Measurements from ENCODE around the gene SLC35A1. TPM values are rescaled to one million over a fixed set of nuclear protein-coding genes. Genes with fewer than 3 reads are reported as not detected.

The SLC35A1 gene
- total RNA-seq (10 to 100 TPM; 34.7 to 47.9 TPM), polyA plus RNA-seq (ENCODE audit: insufficient read length in 2 of 2) (10 to 100 TPM; 45.1 to 49.5 TPM)
- long read RNA-seq, donor 1, transcript SLC35A1-201 (8 exons, 1,851 nt) = major isoform, 15 of 74 reads
- long read RNA-seq, donor 1, partial matches to known transcripts = 51 of 74 reads
- long read RNA-seq, donor 1, other reads (novel, unspliced or antisense) = 8 of 74 reads
- long read RNA-seq, donor 2 = 0 reads
- long read RNA-seq, donor 3, transcript SLC35A1-201 (8 exons, 1,851 nt) = major isoform, 7 of 7 reads
- long read RNA-seq, donor 3, partial matches to known transcripts = 0 of 7 reads
- long read RNA-seq, donor 3, other reads (novel, unspliced or antisense) = 0 of 7 reads
- long read RNA-seq, donor 4, transcript SLC35A1-201 (8 exons, 1,851 nt) = major isoform, 9 of 15 reads
- long read RNA-seq, donor 4, partial matches to known transcripts = 6 of 15 reads
- long read RNA-seq, donor 4, other reads (novel, unspliced or antisense) = 0 of 15 reads

- Histone ChIP-seq H3K36me3 (ENCODE audit: control insufficient read depth, insufficient read depth, low read length) (no peaks in the 10 kb centered on the region), H3K4me3 (ENCODE audit: low read depth, low read length) (peak within 1 kb of the TSS; percentile 92), H3K27me3 (ENCODE audit: control insufficient read depth, insufficient read depth, low read length) (no peaks in the 10 kb centered on the region), H3K27ac (ENCODE audit: low read depth, low read length) (peak within 1 kb of the TSS; percentile 90), H3K4me1 (ENCODE audit: control insufficient read depth, insufficient read depth, low read length) (peaks cover 9% of the 10 kb centered on the region), H3K9me3 (ENCODE audit: control insufficient read depth, insufficient read depth, low read length) (no peaks in the 10 kb centered on the region)
- under 1% methylated on average over 70 of the region's 70 CpGs for WGBS (ENCODE audit: insufficient coverage)
- DNase-seq (ENCODE audit: low read depth in 4 of 6, low spot score in 6 of 6) = peak; percentile 70 to 96 (median 85)
These were observed at the start of gene SLC35A1 for GRCh38 chr6:87472525-87473418. SLC35A1 (plus strand) TSS chr6:87472974; CDS start chr6:87473004, 30 bp downstream.

GRCh38 chr6:87426789-87427188, 46.0 kb upstream of the SLC35A1 start:
- H3K27me3 ChIP-seq (ENCODE audit: control insufficient read depth, insufficient read depth, low read length) = no peaks in the 10 kb centered on the region
- H3K4me1 ChIP-seq (ENCODE audit: control insufficient read depth, insufficient read depth, low read length) = no peaks in the 10 kb centered on the region
- no CpG with 5 or more reads among the region's 4 CpGs for WGBS (ENCODE audit: insufficient coverage)

GRCh38 chr6:87430499-87430898, 42.3 kb upstream of the SLC35A1 start:
- H3K36me3 ChIP-seq (ENCODE audit: control insufficient read depth, insufficient read depth, low read length) = no peaks in the 10 kb centered on the region
- H3K27me3 ChIP-seq (ENCODE audit: control insufficient read depth, insufficient read depth, low read length) = no peaks in the 10 kb centered on the region
- no peaks in the 10 kb centered on the region for H3K4me1 ChIP-seq (ENCODE audit: control insufficient read depth, insufficient read depth, low read length)
- no peak overlapping the region for H3K4me3 ChIP-seq (ENCODE audit: low read depth, low read length)
- no peaks in the 10 kb centered on the region for H3K9me3 ChIP-seq (ENCODE audit: control insufficient read depth, insufficient read depth, low read length)
- DNase-seq (ENCODE audit: low read depth in 4 of 6, low spot score in 6 of 6) = no peak
- WGBS (ENCODE audit: insufficient coverage) = 38% methylated on average over 1 of the region's 3 CpGs
- no peak overlapping the region for H3K27ac ChIP-seq (ENCODE audit: low read depth, low read length)

More at GRCh38 chr6:87426789-87427188, 46.0 kb upstream of the SLC35A1 start:
- DNase-seq (ENCODE audit: low read depth in 4 of 6, low spot score in 6 of 6) = no peak
- Histone ChIP-seq H3K9me3 (ENCODE audit: control insufficient read depth, insufficient read depth, low read length) (no peaks in the 10 kb centered on the region), H3K36me3 (ENCODE audit: control insufficient read depth, insufficient read depth, low read length) (no peaks in the 10 kb centered on the region), H3K27ac (ENCODE audit: low read depth, low read length) (no peak overlapping the region), H3K4me3 (ENCODE audit: low read depth, low read length) (no peak overlapping the region)

- 93% methylated on average over 5 of the region's 5 CpGs for WGBS (ENCODE audit: insufficient coverage)
- H3K27me3 ChIP-seq (ENCODE audit: control insufficient read depth, insufficient read depth, low read length) = no peaks in the 10 kb centered on the region
- no peaks in the 10 kb centered on the region for H3K9me3 ChIP-seq (ENCODE audit: control insufficient read depth, insufficient read depth, low read length)
- no peak for DNase-seq (ENCODE audit: low read depth in 4 of 6, low spot score in 6 of 6)
- H3K4me3 ChIP-seq (ENCODE audit: low read depth, low read length) = no peak overlapping the region
- no peaks in the 10 kb centered on the region for H3K4me1 ChIP-seq (ENCODE audit: control insufficient read depth, insufficient read depth, low read length)
- no peaks in the 10 kb centered on the region for H3K36me3 ChIP-seq (ENCODE audit: control insufficient read depth, insufficient read depth, low read length)
- H3K27ac ChIP-seq (ENCODE audit: low read depth, low read length) = no peak overlapping the region
These were observed 41.5 kb upstream of the SLC35A1 start for GRCh38 chr6:87431263-87431662.

- H3K4me3 ChIP-seq (ENCODE audit: low read depth, low read length) = no peak overlapping the region
- peak in 3 of 6 donors; percentile 1 to 61 (median 2) for DNase-seq (ENCODE audit: low read depth in 4 of 6, low spot score in 6 of 6)
- WGBS (ENCODE audit: insufficient coverage) = no CpG with 5 or more reads among the region's 4 CpGs
- no peaks in the 10 kb centered on the region for H3K9me3 ChIP-seq (ENCODE audit: control insufficient read depth, insufficient read depth, low read length)
- H3K27ac ChIP-seq (ENCODE audit: low read depth, low read length) = no peak overlapping the region
- H3K27me3 ChIP-seq (ENCODE audit: control insufficient read depth, insufficient read depth, low read length) = no peaks in the 10 kb centered on the region
- no peaks in the 10 kb centered on the region for H3K4me1 ChIP-seq (ENCODE audit: control insufficient read depth, insufficient read depth, low read length)
- H3K36me3 ChIP-seq (ENCODE audit: control insufficient read depth, insufficient read depth, low read length) = no peaks in the 10 kb centered on the region
These were observed 36.3 kb upstream of the SLC35A1 start for GRCh38 chr6:87436435-87436834.

GRCh38 chr6:87441711-87442110, 31.1 kb upstream of the SLC35A1 start:
- peak in 1 of 6 donors; percentile 31 for DNase-seq (ENCODE audit: low read depth in 4 of 6, low spot score in 6 of 6)
- Histone ChIP-seq H3K4me1 (ENCODE audit: control insufficient read depth, insufficient read depth, low read length) (no peaks in the 10 kb centered on the region), H3K27ac (ENCODE audit: low read depth, low read length) (no peak overlapping the region), H3K27me3 (ENCODE audit: control insufficient read depth, insufficient read depth, low read length) (no peaks in the 10 kb centered on the region), H3K9me3 (ENCODE audit: control insufficient read depth, insufficient read depth, low read length) (no peaks in the 10 kb centered on the region), H3K4me3 (ENCODE audit: low read depth, low read length) (no peak overlapping the region), H3K36me3 (ENCODE audit: control insufficient read depth, insufficient read depth, low read length) (no peaks in the 10 kb centered on the region)
- WGBS (ENCODE audit: insufficient coverage) = 100% methylated on average over 4 of the region's 5 CpGs

- H3K36me3 ChIP-seq (ENCODE audit: control insufficient read depth, insufficient read depth, low read length) = no peaks in the 10 kb centered on the region
- H3K9me3 ChIP-seq (ENCODE audit: control insufficient read depth, insufficient read depth, low read length) = no peaks in the 10 kb centered on the region
- no peak for DNase-seq (ENCODE audit: low read depth in 4 of 6, low spot score in 6 of 6)
- H3K4me1 ChIP-seq (ENCODE audit: control insufficient read depth, insufficient read depth, low read length) = no peaks in the 10 kb centered on the region
- no peak overlapping the region for H3K27ac ChIP-seq (ENCODE audit: low read depth, low read length)
- WGBS (ENCODE audit: insufficient coverage) = 95% methylated on average over 2 of the region's 2 CpGs
- no peaks in the 10 kb centered on the region for H3K27me3 ChIP-seq (ENCODE audit: control insufficient read depth, insufficient read depth, low read length)
- H3K4me3 ChIP-seq (ENCODE audit: low read depth, low read length) = no peak overlapping the region
These were observed 28.4 kb upstream of the SLC35A1 start for GRCh38 chr6:87444362-87444761.

GRCh38 chr6:87465051-87465450, 7.7 kb upstream of the SLC35A1 start:
- no peak overlapping the region for H3K27ac ChIP-seq (ENCODE audit: low read depth, low read length)
- H3K4me1 ChIP-seq (ENCODE audit: control insufficient read depth, insufficient read depth, low read length) = no peaks in the 10 kb centered on the region
- H3K9me3 ChIP-seq (ENCODE audit: control insufficient read depth, insufficient read depth, low read length) = no peaks in the 10 kb centered on the region
- 86% methylated on average over 1 of the region's 2 CpGs for WGBS (ENCODE audit: insufficient coverage)
- DNase-seq (ENCODE audit: low read depth in 4 of 6, low spot score in 6 of 6) = no peak
- H3K27me3 ChIP-seq (ENCODE audit: control insufficient read depth, insufficient read depth, low read length) = no peaks in the 10 kb centered on the region
- H3K4me3 ChIP-seq (ENCODE audit: low read depth, low read length) = no peak overlapping the region
- no peaks in the 10 kb centered on the region for H3K36me3 ChIP-seq (ENCODE audit: control insufficient read depth, insufficient read depth, low read length)

- peak overlapping the region; percentile 90 for H3K27ac ChIP-seq (ENCODE audit: low read depth, low read length)
- peak in 5 of 6 donors; percentile 4 to 82 (median 29) for DNase-seq (ENCODE audit: low read depth in 4 of 6, low spot score in 6 of 6)
- 1% methylated on average over 6 of the region's 15 CpGs for WGBS (ENCODE audit: insufficient coverage)
These were observed 687 bp downstream of the SLC35A1 start for GRCh38 chr6:87473419-87473903.

More at GRCh38 chr6:87473419-87473903, 687 bp downstream of the SLC35A1 start:
- H3K9me3 ChIP-seq (ENCODE audit: control insufficient read depth, insufficient read depth, low read length) = no peaks in the 10 kb centered on the region
- H3K36me3 ChIP-seq (ENCODE audit: control insufficient read depth, insufficient read depth, low read length) = no peaks in the 10 kb centered on the region
- H3K4me1 ChIP-seq (ENCODE audit: control insufficient read depth, insufficient read depth, low read length) = peaks cover 9% of the 10 kb centered on the region
- H3K27me3 ChIP-seq (ENCODE audit: control insufficient read depth, insufficient read depth, low read length) = no peaks in the 10 kb centered on the region
- H3K4me3 ChIP-seq (ENCODE audit: low read depth, low read length) = peak overlapping the region; percentile 92

All from spinal cord (tissue), 10 donors.